SK-N-SH (cell line): ENCODE data around the gene TBC1D5.

Source experiments
- CHD2 ChIP-seq: fragments of 150-350 bp; IDR thresholded peaks from 2 replicates; pipeline ENCODE4 v1.6.1; 2018; ENCODE audit warnings: low read length; ENCODE audit not compliant: partially characterized antibody
- EP300 ChIP-seq, 2 experiments: IDR thresholded peaks; 2 replicates each; pipeline versions ENCODE4 v1.4.0 to v1.6.1; 2012; ENCODE audit warnings: borderline replicate concordance in 1 of 2, low read depth in 1 of 2, low read length in 1 of 2
- EZH2phosphoT487 ChIP-seq: fragments of 200-600 bp; sonication (generic); IDR thresholded peaks from 2 replicates; pipeline ENCODE4 v1.6.1; 2017; ENCODE audit warnings: low read depth, mixed run types, mild to moderate bottlenecking, antibody characterized with exemption, moderate library complexity, borderline replicate concordance
- JUND ChIP-seq: IDR thresholded peaks from 2 replicates; pipeline ENCODE4 v1.4.0; 2012
- MEF2A ChIP-seq: IDR thresholded peaks from 2 replicates; pipeline ENCODE4 v1.4.0; 2012; ENCODE audit warnings: low read depth, borderline replicate concordance
- NRF1 ChIP-seq: IDR thresholded peaks from 2 replicates; pipeline ENCODE4 v1.6.1; 2012; ENCODE audit warnings: low read depth, mild to moderate bottlenecking, low read length
- POLR2AphosphoS5 ChIP-seq: IDR thresholded peaks from 2 replicates; pipeline ENCODE4 v1.6.1; 2012; ENCODE audit warnings: low read depth, low read length
- RFX5 ChIP-seq: IDR thresholded peaks from 2 replicates; pipeline ENCODE4 v1.6.1; 2012; ENCODE audit warnings: mild to moderate bottlenecking, improper control_type of control experiment, low read length
- SMC3 ChIP-seq: IDR thresholded peaks from 2 replicates; pipeline ENCODE4 v1.6.1; 2012; ENCODE audit warnings: low read depth, low read length, improper control_type of control experiment
- TEAD4 ChIP-seq: IDR thresholded peaks from 2 replicates; pipeline ENCODE4 v1.4.0; 2012; ENCODE audit warnings: mild to moderate bottlenecking, borderline replicate concordance; ENCODE audit not compliant: insufficient read depth
- TF ChIP-seq, protein P1 (sequence below): fragments of 150-350 bp; IDR thresholded peaks from 2 replicates; pipeline ENCODE4 v1.6.1; 2017; ENCODE audit warnings: antibody characterized with exemption, low read length, low read depth, borderline replicate concordance
- TF ChIP-seq, protein P2 (sequence below): fragments of 200-600 bp; sonication (generic); IDR thresholded peaks from 2 replicates; pipeline ENCODE4 v1.6.1; 2017; ENCODE audit warnings: antibody characterized with exemption, mild to moderate bottlenecking, moderate library complexity

DNA sequence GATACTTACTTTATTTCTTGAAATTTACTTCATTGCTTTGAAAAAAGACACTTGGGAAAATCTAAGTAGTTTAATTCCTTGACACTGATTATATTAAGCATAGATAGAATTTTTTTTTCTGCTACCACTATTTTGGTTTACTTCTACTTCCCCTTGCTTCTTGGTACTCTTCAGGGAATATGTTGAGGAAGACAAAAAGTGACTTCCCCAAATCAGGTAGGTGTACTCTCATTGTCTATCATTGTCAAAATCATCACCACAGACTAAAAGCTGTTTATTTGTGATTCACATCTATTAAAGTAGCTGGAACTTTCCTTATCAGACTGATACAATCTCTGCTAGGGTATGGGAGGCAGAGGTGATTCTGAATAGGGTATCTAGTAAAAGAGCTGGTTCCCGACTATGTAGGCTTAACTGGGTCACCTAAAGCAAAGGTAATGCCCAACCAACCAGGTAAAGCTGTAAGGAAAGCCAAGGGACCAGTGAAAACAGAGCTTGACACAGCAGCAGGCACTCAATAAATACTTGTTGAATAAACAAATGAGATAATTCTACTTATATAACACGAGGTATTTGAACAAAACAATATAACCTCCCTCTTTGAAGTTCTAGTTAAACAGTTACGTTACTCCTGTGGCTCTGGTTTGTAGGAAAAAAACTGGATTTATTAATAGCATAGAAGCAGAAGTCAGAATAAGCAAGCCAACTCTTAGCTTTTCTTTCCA is 510.7 kb downstream of the TBC1D5 start:
- TF ChIP-seq EP300 (IDR thresholded peaks at IDR 0.05; ENCODE audit: borderline replicate concordance in 1 of 2, low read depth in 1 of 2, low read length in 1 of 2) (no peak), POLR2AphosphoS5 (no peak), SMC3 (no peak), JUND (no peak), EZH2phosphoT487 (no peak), NRF1 (no peak), CHD2 (no peak), RFX5 (no peak), MEF2A (no peak), TEAD4 (no peak)
- TF ChIP-seq, protein P1, sequence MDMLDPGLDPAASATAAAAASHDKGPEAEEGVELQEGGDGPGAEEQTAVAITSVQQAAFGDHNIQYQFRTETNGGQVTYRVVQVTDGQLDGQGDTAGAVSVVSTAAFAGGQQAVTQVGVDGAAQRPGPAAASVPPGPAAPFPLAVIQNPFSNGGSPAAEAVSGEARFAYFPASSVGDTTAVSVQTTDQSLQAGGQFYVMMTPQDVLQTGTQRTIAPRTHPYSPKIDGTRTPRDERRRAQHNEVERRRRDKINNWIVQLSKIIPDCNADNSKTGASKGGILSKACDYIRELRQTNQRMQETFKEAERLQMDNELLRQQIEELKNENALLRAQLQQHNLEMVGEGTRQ, result no peak
- TF ChIP-seq, protein P2, sequence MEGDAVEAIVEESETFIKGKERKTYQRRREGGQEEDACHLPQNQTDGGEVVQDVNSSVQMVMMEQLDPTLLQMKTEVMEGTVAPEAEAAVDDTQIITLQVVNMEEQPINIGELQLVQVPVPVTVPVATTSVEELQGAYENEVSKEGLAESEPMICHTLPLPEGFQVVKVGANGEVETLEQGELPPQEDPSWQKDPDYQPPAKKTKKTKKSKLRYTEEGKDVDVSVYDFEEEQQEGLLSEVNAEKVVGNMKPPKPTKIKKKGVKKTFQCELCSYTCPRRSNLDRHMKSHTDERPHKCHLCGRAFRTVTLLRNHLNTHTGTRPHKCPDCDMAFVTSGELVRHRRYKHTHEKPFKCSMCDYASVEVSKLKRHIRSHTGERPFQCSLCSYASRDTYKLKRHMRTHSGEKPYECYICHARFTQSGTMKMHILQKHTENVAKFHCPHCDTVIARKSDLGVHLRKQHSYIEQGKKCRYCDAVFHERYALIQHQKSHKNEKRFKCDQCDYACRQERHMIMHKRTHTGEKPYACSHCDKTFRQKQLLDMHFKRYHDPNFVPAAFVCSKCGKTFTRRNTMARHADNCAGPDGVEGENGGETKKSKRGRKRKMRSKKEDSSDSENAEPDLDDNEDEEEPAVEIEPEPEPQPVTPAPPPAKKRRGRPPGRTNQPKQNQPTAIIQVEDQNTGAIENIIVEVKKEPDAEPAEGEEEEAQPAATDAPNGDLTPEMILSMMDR, result no peak
